MM.1S (cell line): ENCODE data around the gene RNF214.

Experiments used
- DNase-seq: peaks from one replicate; pipeline ENCODE4 v3.0.0-alpha.2; 2015
- H2AFZ ChIP-seq: fragments of 300-600 bp; sonication (generic); 2 replicates; pipeline ENCODE4 v1.6.0; 2016; ENCODE audit warnings: antibody characterized with exemption, low read length
- H3F3A ChIP-seq: fragments of 300-600 bp; sonication (generic); 2 replicates; pipeline ENCODE4 v1.6.1; 2016; ENCODE audit warnings: mild to moderate bottlenecking, antibody characterized with exemption, low read length, moderate library complexity, mixed read lengths; ENCODE audit not compliant: insufficient read depth
- H3K27ac ChIP-seq: fragments of 300-600 bp; sonication (generic); 2 replicates; pipeline ENCODE4 v1.5.1; 2016; ENCODE audit warnings: mild to moderate bottlenecking, low read length
- H3K27me3 ChIP-seq: fragments of 300-600 bp; sonication (generic); replicated peaks from 2 replicates; pipeline ENCODE4 v1.6.0; 2016; ENCODE audit warnings: low read length; ENCODE audit not compliant: insufficient read depth
- H3K36me3 ChIP-seq: fragments of 300-600 bp; sonication (generic); replicated peaks from 2 replicates; pipeline ENCODE4 v1.6.1; 2016; ENCODE audit warnings: mild to moderate bottlenecking, low read length, mixed read lengths; ENCODE audit not compliant: insufficient read depth
- H3K4me1 ChIP-seq: fragments of 300-600 bp; sonication (generic); 2 replicates; pipeline ENCODE4 v1.6.1; 2016; ENCODE audit warnings: low read length, mixed read lengths
- H3K4me2 ChIP-seq: fragments of 300-600 bp; sonication (generic); 2 replicates; pipeline ENCODE4 v1.6.0; 2016; ENCODE audit warnings: low read depth, low read length
- H3K4me3 ChIP-seq: fragments of 300-600 bp; sonication (generic); 2 replicates; pipeline ENCODE4 v1.5.1; 2016; ENCODE audit warnings: low read length, mixed read lengths
- H3K79me2 ChIP-seq: fragments of 300-600 bp; sonication (generic); 2 replicates; pipeline ENCODE4 v1.6.1; 2016; ENCODE audit warnings: mixed run types, low read length, mixed read lengths
- H3K9ac ChIP-seq: fragments of 300-600 bp; sonication (generic); 2 replicates; pipeline ENCODE4 v1.6.1; 2016; ENCODE audit warnings: low read length, mixed read lengths
- H3K9me2 ChIP-seq: fragments of 300-600 bp; sonication (generic); replicated peaks from 2 replicates; pipeline ENCODE4 v1.6.1; 2016; ENCODE audit warnings: mild to moderate bottlenecking, low read length, mixed read lengths; ENCODE audit not compliant: insufficient read depth
- H3K9me3 ChIP-seq: fragments of 300-600 bp; sonication (generic); replicated peaks from 2 replicates; pipeline ENCODE4 v1.6.1; 2016; ENCODE audit warnings: mild to moderate bottlenecking, low read length, mixed read lengths; ENCODE audit not compliant: insufficient read depth
- H4K20me1 ChIP-seq: fragments of 300-600 bp; sonication (generic); 2 replicates; pipeline ENCODE4 v1.6.1; 2016; ENCODE audit warnings: mild to moderate bottlenecking, low read length, moderate library complexity, mixed read lengths; ENCODE audit not compliant: insufficient read depth
- CTCF ChIP-seq: fragments of 300-600 bp; sonication (generic); IDR thresholded peaks from 2 replicates; pipeline ENCODE4 v1.5.1; 2016; ENCODE audit warnings: antibody characterized with exemption, low read length, mixed read lengths
- EZH2 ChIP-seq: fragments of 300-600 bp; sonication (generic); optimal IDR thresholded peaks from 2 replicates; pipeline ENCODE3; 2017; ENCODE audit warnings: low read depth, mild to moderate bottlenecking, antibody characterized with exemption, low read length, mixed read lengths
- EZH2phosphoT487 ChIP-seq: fragments of 300-600 bp; sonication (generic); IDR thresholded peaks from 2 replicates; pipeline ENCODE4 v1.6.1; 2018; ENCODE audit warnings: antibody characterized with exemption, low read length

Gene RNF214

GRCh38 chr11:117239295-117239694, 6.8 kb downstream of the RNF214 start:
- Histone ChIP-seq H2AFZ (no peak overlapping the region), H3K9me3 (no peaks in the 10 kb centered on the region), H3K27ac (no peak overlapping the region), H3K9me2 (no peaks in the 10 kb centered on the region), H3K36me3 (no peaks in the 10 kb centered on the region), H3K4me2 (no peak overlapping the region), H3F3A (no peaks in the 10 kb centered on the region), H4K20me1 (no peaks in the 10 kb centered on the region; the same call in 1 of the 2 replicates), H3K4me1 (no peaks in the 10 kb centered on the region), H3K4me3 (no peak overlapping the region), H3K79me2 (no peaks in the 10 kb centered on the region), H3K9ac (no peak overlapping the region), H3K27me3 (no peaks in the 10 kb centered on the region)
- no peak for TF ChIP-seq EZH2phosphoT487
- no peak for TF ChIP-seq CTCF
- no peak for TF ChIP-seq EZH2
- DNase-seq: no peak

GRCh38 chr11:117248341-117248740, 15.9 kb downstream of the RNF214 start:
- Histone ChIP-seq H3K27ac (no peak overlapping the region), H3K9me3 (no peaks in the 10 kb centered on the region), H2AFZ (no peak overlapping the region), H3K36me3 (no peaks in the 10 kb centered on the region), H3K9me2 (no peaks in the 10 kb centered on the region), H3K79me2 (no peaks in the 10 kb centered on the region), H3K4me3 (no peak overlapping the region), H3K4me1 (no peaks in the 10 kb centered on the region), H4K20me1 (no peaks in the 10 kb centered on the region), H3K27me3 (no peaks in the 10 kb centered on the region), H3F3A (no peaks in the 10 kb centered on the region), H3K4me2 (no peak overlapping the region), H3K9ac (no peak overlapping the region)
- TF ChIP-seq EZH2phosphoT487 (no peak), CTCF (no peak)
- no peak for DNase-seq

- H2AFZ ChIP-seq: no peak overlapping the region
- H3K9me3 ChIP-seq: no peaks in the 10 kb centered on the region
- TF ChIP-seq CTCF (no peak), EZH2phosphoT487 (no peak), EZH2 (no peak)
- no peaks in the 10 kb centered on the region for H4K20me1 ChIP-seq
- no peaks in the 10 kb centered on the region for H3K36me3 ChIP-seq
- H3K4me3 ChIP-seq: no peak overlapping the region
- H3K79me2 ChIP-seq: no peaks in the 10 kb centered on the region
- no peaks in the 10 kb centered on the region for H3K4me1 ChIP-seq
- H3K27ac ChIP-seq: no peak overlapping the region
- no peaks in the 10 kb centered on the region for H3F3A ChIP-seq
- H3K27me3 ChIP-seq: no peaks in the 10 kb centered on the region
- no peak for DNase-seq
- H3K9me2 ChIP-seq: no peaks in the 10 kb centered on the region
- no peak overlapping the region for H3K4me2 ChIP-seq
- H3K9ac ChIP-seq: no peak overlapping the region
Measured at GRCh38 chr11:117249571-117249970, 17.1 kb downstream of the RNF214 start.
